Stomach smooth muscle (tissue), 2 donors: ENCODE measurements around the gene RIOX2.
A peak's percentile ranks its signal among the peaks of the same experiment; 100 is the strongest.

Experiments used
- H3K27ac ChIP-seq: one replicate; pipeline ENCODE4 v1.7.0; 2013; ENCODE audit warnings: mild to moderate bottlenecking, low read length, inconsistent platforms
- H3K27me3 ChIP-seq, 2 donors: one replicate each; pipeline ENCODE4 v1.7.0; 2013; ENCODE audit warnings: low read length in 2 of 2; ENCODE audit not compliant: insufficient read depth in 2 of 2, control insufficient read depth in 1 of 2
- H3K36me3 ChIP-seq, 2 donors: one replicate each; pipeline ENCODE4 v1.7.0; 2013; ENCODE audit warnings: low read length in 2 of 2; ENCODE audit not compliant: control insufficient read depth in 2 of 2, insufficient read depth in 2 of 2
- H3K4me1 ChIP-seq: one replicate; pipeline ENCODE4 v1.7.0; 2013; ENCODE audit warnings: low read length; ENCODE audit not compliant: control insufficient read depth, insufficient read depth
- H3K4me3 ChIP-seq, 2 donors: one replicate each; pipeline ENCODE4 v1.7.0; 2013; ENCODE audit warnings: low read length in 2 of 2
- H3K9ac ChIP-seq, 2 donors: one replicate each; pipeline ENCODE4 v1.7.0; 2013; ENCODE audit warnings: low read length in 2 of 2, mild to moderate bottlenecking in 1 of 2
- H3K9me3 ChIP-seq, 2 donors: one replicate each; pipeline ENCODE4 v1.7.0; 2013; ENCODE audit warnings: low read length in 2 of 2; ENCODE audit not compliant: control insufficient read depth in 2 of 2
- donor health status: healthy.
- donor health status: Pancreatic carcinoma.

Gene RIOX2

GRCh38 chr3:97990624-97991292 is 18.5 kb upstream of the RIOX2 start:
- Histone ChIP-seq H3K27me3 (no peaks in the 10 kb centered on the region), H3K9me3 (no peaks in the 10 kb centered on the region), H3K36me3 (no peaks in the 10 kb centered on the region), H3K4me3 (no peak overlapping the region), H3K9ac (no peak overlapping the region), H3K4me1 (no peaks in the 10 kb centered on the region), H3K27ac (no peak overlapping the region)

- Histone ChIP-seq H3K27ac (no peak overlapping the region), H3K4me1 (no peaks in the 10 kb centered on the region), H3K9ac (no peak overlapping the region), H3K9me3 (no peaks in the 10 kb centered on the region), H3K27me3 (no peaks in the 10 kb centered on the region), H3K4me3 (no peak overlapping the region), H3K36me3 (no peaks in the 10 kb centered on the region)
These were observed 16.7 kb upstream of the RIOX2 start for GRCh38 chr3:97988784-97989568.

GRCh38 chr3:97987306-97987705 is 15.1 kb upstream of the RIOX2 start:
- Histone ChIP-seq H3K9ac (no peak overlapping the region), H3K9me3 (no peaks in the 10 kb centered on the region), H3K27ac (no peak overlapping the region), H3K4me3 (no peak overlapping the region), H3K4me1 (no peaks in the 10 kb centered on the region), H3K27me3 (no peaks in the 10 kb centered on the region), H3K36me3 (no peaks in the 10 kb centered on the region)

GRCh38 chr3:97983933-97984491 is 11.8 kb upstream of the RIOX2 start:
- H3K9me3 ChIP-seq = no peaks in the 10 kb centered on the region
- H3K27ac ChIP-seq = no peak overlapping the region
- H3K9ac ChIP-seq = no peak overlapping the region
- H3K4me1 ChIP-seq = peaks cover 3% of the 10 kb centered on the region
- no peak overlapping the region for H3K4me3 ChIP-seq
- no peaks in the 10 kb centered on the region for H3K27me3 ChIP-seq
- no peaks in the 10 kb centered on the region for H3K36me3 ChIP-seq

GRCh38 chr3:97981886-97982285 is 9.7 kb upstream of the RIOX2 start:
- H3K36me3 ChIP-seq = no peaks in the 10 kb centered on the region
- no peaks in the 10 kb centered on the region for H3K9me3 ChIP-seq
- peaks cover 3% of the 10 kb centered on the region for H3K4me1 ChIP-seq
- H3K27ac ChIP-seq = no peak overlapping the region
- H3K27me3 ChIP-seq = no peaks in the 10 kb centered on the region
- no peak overlapping the region for H3K4me3 ChIP-seq
- H3K9ac ChIP-seq = no peak overlapping the region

- no peak overlapping the region for H3K4me3 ChIP-seq
- H3K9me3 ChIP-seq = no peaks in the 10 kb centered on the region
- no peak overlapping the region for H3K9ac ChIP-seq
- H3K27me3 ChIP-seq = no peaks in the 10 kb centered on the region
- H3K36me3 ChIP-seq = no peaks in the 10 kb centered on the region
- H3K27ac ChIP-seq = no peak overlapping the region
- H3K4me1 ChIP-seq = peaks cover 3% of the 10 kb centered on the region
These were observed 7.4 kb upstream of the RIOX2 start for GRCh38 chr3:97979610-97980009.

- H3K4me3 ChIP-seq = no peak overlapping the region
- no peaks in the 10 kb centered on the region for H3K36me3 ChIP-seq
- H3K9ac ChIP-seq = no peak overlapping the region
- no peak overlapping the region for H3K27ac ChIP-seq
- H3K9me3 ChIP-seq = no peaks in the 10 kb centered on the region
- peaks cover 9% of the 10 kb centered on the region for H3K4me1 ChIP-seq
- H3K27me3 ChIP-seq = no peaks in the 10 kb centered on the region
These were observed 3.2 kb upstream of the RIOX2 start for GRCh38 chr3:97975466-97975865.

- H3K27me3 ChIP-seq = no peaks in the 10 kb centered on the region
- peaks cover 9% of the 10 kb centered on the region for H3K4me1 ChIP-seq
- H3K36me3 ChIP-seq = no peaks in the 10 kb centered on the region
- no peak overlapping the region for H3K4me3 ChIP-seq
- H3K9ac ChIP-seq = no peak overlapping the region
- no peaks in the 10 kb centered on the region for H3K9me3 ChIP-seq
- H3K27ac ChIP-seq = no peak overlapping the region
These were observed 2.8 kb upstream of the RIOX2 start for GRCh38 chr3:97974996-97975395.

GRCh38 chr3:97972976-97973375 is 745 bp upstream of the RIOX2 start:
- Histone ChIP-seq H3K9ac (peak overlapping the region; percentile 14 to 57), H3K4me1 (peaks cover 9% of the 10 kb centered on the region), H3K27ac (peak overlapping the region; percentile 26), H3K36me3 (no peaks in the 10 kb centered on the region), H3K4me3 (peak overlapping the region in 1 of 2 donors; percentile 76), H3K9me3 (no peaks in the 10 kb centered on the region), H3K27me3 (no peaks in the 10 kb centered on the region)

- peak overlapping the region; percentile 62 to 77 for H3K9ac ChIP-seq
- peak overlapping the region; percentile 56 for H3K27ac ChIP-seq
- no peaks in the 10 kb centered on the region for H3K27me3 ChIP-seq
- peak overlapping the region; percentile 59 to 76 for H3K4me3 ChIP-seq
- H3K36me3 ChIP-seq = no peaks in the 10 kb centered on the region
- peaks cover 9% of the 10 kb centered on the region for H3K4me1 ChIP-seq
- H3K9me3 ChIP-seq = no peaks in the 10 kb centered on the region
These were observed 1.1 kb downstream of the RIOX2 start for GRCh38 chr3:97970956-97971620.
